ENCODE results near the gene PLXNA2.

Gene PLXNA2

GRCh38 chr1:207999274-207999915 lies 244.8 kb downstream of the PLXNA2 start:
- no peak for DNase-seq (ENCODE audit: low spot score)

- no peak for DNase-seq (ENCODE audit: low spot score)
Measured at GRCh38 chr1:207998691-207999090, 245.5 kb downstream of the PLXNA2 start.

- peak; percentile 71 for DNase-seq (ENCODE audit: low spot score)
Measured at GRCh38 chr1:207997486-207998268, 246.5 kb downstream of the PLXNA2 start.

GRCh38 chr1:207996636-207997035 lies 247.5 kb downstream of the PLXNA2 start:
- no peak for DNase-seq (ENCODE audit: low spot score)

- no peak for DNase-seq (ENCODE audit: low spot score)
Measured at GRCh38 chr1:207995576-207995975, 248.6 kb downstream of the PLXNA2 start.

- no peak for DNase-seq (ENCODE audit: low spot score)
Measured at GRCh38 chr1:207993477-207994445, 250.4 kb downstream of the PLXNA2 start.

GRCh38 chr1:207992677-207993236 lies 251.4 kb downstream of the PLXNA2 start:
- no peak for DNase-seq (ENCODE audit: low spot score)

- no peak for DNase-seq (ENCODE audit: low spot score)
Measured at GRCh38 chr1:207991583-207992026, 252.6 kb downstream of the PLXNA2 start.

- no peak for DNase-seq (ENCODE audit: low spot score)
Measured at GRCh38 chr1:207990876-207991582, 253.2 kb downstream of the PLXNA2 start.

GRCh38 chr1:207990455-207990854 lies 253.7 kb downstream of the PLXNA2 start:
- DNase-seq (ENCODE audit: low spot score): no peak

- no peak for DNase-seq (ENCODE audit: low spot score)
Measured at GRCh38 chr1:207988326-207989165, 255.6 kb downstream of the PLXNA2 start.

- DNase-seq (ENCODE audit: low spot score): no peak
Measured at GRCh38 chr1:207987164-207987563, 257.0 kb downstream of the PLXNA2 start.

GRCh38 chr1:207985996-207986395 lies 258.2 kb downstream of the PLXNA2 start:
- no peak for DNase-seq (ENCODE audit: low spot score)

GRCh38 chr1:207984831-207985572 lies 259.2 kb downstream of the PLXNA2 start:
- DNase-seq (ENCODE audit: low spot score): no peak

- DNase-seq (ENCODE audit: low spot score): no peak
Measured at GRCh38 chr1:207983044-207983635, 261.0 kb downstream of the PLXNA2 start.

- peak; percentile 52 for DNase-seq (ENCODE audit: low spot score)
Measured at GRCh38 chr1:207981976-207982375, 262.2 kb downstream of the PLXNA2 start.

GRCh38 chr1:207978441-207978840 lies 265.7 kb downstream of the PLXNA2 start:
- DNase-seq (ENCODE audit: low spot score): no peak

GRCh38 chr1:207977876-207978275 lies 266.3 kb downstream of the PLXNA2 start:
- DNase-seq (ENCODE audit: low spot score): no peak

Measured in SK-N-DZ (cell line).